GM18951 (cell line): ENCODE data around the gene C1orf226.
"Not testable (repeated sequence)": the region's sequence is repeated elsewhere in the genome, so short reads cannot be mapped to it uniquely, and the experiment has no call there.

ENCODE experiments used
- POLR2A ChIP-seq: IDR thresholded peaks from 4 replicates; pipeline ENCODE4 v1.6.1; 2011; ENCODE audit warnings: mild to moderate bottlenecking; ENCODE audit not compliant: insufficient read length, insufficient read depth; ENCODE audit errors: extremely low read depth
- in situ Hi-C: fragments of 300-500 bp; cut with MboI; formaldehyde crosslinking; loops from one replicate; pipeline ENCODE4 v1.12.0; 2022; ENCODE audit warnings: low sequenced_read_pairs, mixed read lengths, inconsistent platforms; ENCODE audit not compliant: unreplicated experiment

C1orf226 gene

GRCh38 chr1:162416215-162416614 is 34.7 kb downstream of the C1orf226 start:
- no peak for TF ChIP-seq POLR2A
- in situ Hi-C loops, result no loop called here

GRCh38 chr1:162416909-162417308 is 35.4 kb downstream of the C1orf226 start:
- TF ChIP-seq POLR2A, result no peak
- in situ Hi-C loops, result no loop called here

- TF ChIP-seq POLR2A, result no peak
- in situ Hi-C loops, result no loop called here
Measured at GRCh38 chr1:162417650-162418049, 36.1 kb downstream of the C1orf226 start.

DNA sequence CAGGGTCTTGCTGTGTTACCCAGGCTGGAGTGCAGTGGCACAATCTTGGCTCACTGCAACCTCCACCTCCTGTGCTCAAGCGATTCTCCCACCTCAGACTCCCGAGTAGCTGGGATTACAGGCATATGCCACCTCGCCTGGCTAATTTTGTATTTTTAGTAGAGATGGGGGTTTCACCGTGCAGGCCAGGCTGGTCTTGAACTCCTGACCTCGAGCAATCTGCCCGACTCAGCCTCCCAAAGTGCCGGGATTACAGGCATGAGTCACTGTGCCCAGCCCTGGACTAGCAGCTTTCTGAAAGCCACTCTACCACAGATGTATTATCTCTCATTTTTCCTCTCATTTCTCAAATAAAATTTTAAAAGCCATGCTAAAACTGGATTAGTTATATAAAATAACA is 37.1 kb downstream of the C1orf226 start:
- in situ Hi-C loops, result not testable (repeated sequence)

DNA sequence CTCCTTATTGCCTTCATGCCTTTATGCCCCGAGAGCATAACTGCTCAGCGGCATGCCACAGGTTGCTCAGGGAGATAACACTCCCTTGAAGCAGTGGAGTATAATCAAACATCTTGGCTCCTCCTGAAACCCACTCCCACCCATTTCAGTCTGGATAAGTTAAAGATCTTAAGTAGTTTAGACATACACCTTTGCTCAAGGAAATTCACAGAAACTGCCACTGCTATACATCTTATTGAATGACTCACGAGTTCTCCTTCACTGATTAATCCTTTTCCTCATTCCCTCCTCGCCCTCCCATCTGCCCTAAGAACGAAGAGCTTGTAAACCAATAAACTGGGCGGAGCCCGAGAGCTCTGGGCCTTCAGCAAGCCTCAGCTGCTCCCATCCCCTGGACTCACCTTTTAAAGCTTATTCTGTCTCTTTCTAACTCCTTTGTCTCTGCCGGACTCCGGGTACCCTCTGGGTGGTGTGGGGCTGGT is 38.0 kb downstream of the C1orf226 start:
- in situ Hi-C loops, result not testable (repeated sequence)

- in situ Hi-C loops, result no loop called here
- TF ChIP-seq POLR2A, result no peak
Measured at GRCh38 chr1:162420120-162420519, 38.6 kb downstream of the C1orf226 start.

DNA sequence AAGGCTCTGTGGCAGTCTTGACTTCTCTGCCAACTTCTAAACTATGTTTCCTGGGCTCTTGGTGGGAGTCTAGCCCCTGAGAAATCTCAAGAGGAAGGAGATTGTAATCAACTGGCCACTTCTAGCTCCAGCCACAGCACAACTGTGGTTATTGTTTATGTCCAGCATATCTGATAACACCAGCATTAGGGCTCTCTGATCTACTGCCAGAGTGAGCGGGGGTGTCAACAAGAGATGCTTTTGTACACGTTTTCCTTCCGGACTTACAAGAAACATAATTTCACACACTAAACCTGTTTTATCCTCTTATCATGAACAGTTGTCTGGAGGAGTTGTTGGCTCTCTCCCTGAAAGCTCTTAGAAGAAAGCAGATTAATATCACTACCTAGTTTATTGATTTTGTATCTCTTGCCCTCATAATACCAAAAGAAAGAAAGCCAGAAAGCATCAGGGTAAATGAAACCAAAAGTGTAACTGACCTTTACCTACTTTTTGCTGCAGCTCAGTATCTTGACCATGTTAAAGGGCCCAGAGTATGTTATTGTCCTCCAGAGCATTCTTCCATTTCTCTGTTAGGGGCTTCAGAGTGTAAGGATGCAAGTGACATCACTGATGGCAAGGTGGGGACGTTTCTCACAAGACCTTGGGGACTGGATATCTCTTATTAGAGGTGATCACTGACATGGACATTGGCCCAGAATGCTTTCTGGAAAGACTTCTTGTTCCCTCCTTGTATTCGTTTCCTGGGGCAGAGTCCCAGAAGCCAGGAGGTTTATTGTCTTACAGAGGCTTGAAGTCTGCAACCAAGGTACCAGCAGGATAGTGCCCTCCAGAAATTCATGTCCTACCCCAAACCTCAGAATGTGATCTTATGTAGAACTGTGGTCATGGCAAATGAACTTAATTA is 40.0 kb downstream of the C1orf226 start:
- TF ChIP-seq POLR2A, result no peak
- in situ Hi-C loops, result no loop called here

DNA sequence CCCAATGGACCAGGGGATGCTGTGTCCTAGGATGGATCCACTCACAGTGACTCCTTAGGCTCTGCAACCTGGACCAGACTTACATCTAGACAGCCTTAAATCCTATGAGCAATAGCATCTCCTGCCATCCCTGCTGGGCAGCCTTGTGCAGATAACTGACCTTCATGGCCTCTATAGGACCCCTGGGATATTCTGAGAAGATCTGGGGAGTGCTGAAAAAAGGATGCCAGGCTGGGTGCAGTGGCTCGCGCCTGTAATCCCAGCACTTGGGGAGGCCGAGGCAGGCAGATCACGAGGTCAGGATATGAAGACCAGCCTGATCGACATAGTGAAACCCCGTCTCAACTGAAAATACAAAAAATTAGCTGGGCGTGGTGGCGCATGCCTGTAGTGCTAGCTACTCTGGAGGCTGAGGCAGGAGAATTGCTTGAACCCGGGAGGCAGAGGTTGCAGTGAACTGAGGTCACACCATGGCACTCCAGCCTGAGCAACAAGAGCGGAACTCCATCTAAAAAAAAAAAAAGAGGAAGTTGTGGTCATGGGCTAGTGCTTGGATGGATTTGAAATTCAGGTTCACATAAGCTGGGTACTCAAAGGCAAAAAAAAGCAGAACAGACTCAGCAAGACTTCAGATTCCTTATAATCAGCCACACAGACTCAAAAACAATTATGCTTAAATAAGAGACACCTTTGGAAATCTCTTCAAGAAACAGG is 41.3 kb downstream of the C1orf226 start:
- in situ Hi-C loops, result no loop called here
- TF ChIP-seq POLR2A, result no peak

DNA sequence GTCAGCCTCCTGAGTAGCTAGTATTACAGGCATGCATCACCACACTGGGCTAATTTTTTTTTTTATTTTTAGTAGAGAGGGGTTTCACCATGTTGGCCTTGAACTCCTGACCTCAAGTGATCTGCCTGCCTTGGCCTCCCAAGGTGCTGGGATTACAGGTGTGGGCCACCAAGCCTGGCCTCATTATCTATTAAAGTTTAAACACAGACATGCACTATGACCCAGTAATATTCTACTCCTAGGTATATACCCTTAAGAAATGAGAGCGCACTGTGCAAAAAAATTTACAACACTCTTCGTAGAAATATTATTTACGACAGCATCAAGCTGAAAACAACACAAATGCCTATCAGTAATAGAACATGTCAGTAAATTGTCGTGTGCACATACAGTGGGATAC is 49.1 kb downstream of the C1orf226 start:
- no peak for TF ChIP-seq POLR2A
- in situ Hi-C loops, result no loop called here

DNA sequence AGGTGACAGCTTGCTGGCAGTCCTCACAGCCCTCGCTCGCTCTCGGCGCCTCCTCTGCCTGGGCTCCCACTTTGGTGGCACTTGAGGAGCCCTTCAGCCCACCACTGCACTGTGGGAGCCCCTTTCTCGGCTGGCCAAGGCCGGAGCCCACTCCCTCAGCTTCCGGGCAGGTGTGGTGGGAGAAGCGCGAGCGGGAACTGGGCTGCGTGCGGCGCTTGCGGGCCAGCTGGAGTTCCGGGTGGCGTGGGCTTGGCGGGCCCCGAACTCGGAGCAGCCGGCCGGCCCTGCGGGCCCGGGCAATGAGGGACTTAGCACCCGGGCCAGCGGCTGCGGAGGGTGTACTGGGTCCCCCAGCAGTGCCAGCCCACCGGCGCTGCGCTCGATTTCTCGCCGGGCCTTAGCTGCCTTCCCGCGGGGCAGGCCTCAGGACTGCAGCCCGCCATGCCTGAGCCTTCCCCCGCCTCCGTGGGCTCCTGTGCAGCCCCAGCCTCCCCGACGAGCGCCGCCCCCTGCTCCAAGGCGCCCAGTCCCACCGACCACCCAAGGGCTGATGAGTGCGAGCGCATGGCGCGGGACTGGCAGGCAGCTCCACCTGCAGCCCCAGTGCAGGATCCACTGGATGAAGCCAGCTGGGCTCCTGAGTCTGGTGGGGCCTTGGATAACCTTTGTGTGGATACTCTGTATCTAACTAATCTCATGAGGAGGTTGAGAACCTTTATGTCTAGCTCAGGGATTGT is 51.6 kb downstream of the C1orf226 start:
- in situ Hi-C loops, result not testable (repeated sequence)
